PFSK-1 (cell line): ENCODE data around the gene SYT4. TPM values are rescaled to one million over a fixed set of nuclear protein-coding genes. Genes with fewer than 3 reads are reported as not detected.

Source experiments
- FOXP2 ChIP-seq: optimal IDR thresholded peaks from 2 replicates; pipeline ENCODE3; 2011; ENCODE audit warnings: borderline replicate concordance, control low read depth, inconsistent platforms; ENCODE audit not compliant: insufficient read depth; ENCODE audit errors: extremely low read length, extremely low read depth
- POLR2AphosphoS5 ChIP-seq: IDR thresholded peaks from 2 replicates; pipeline ENCODE4 v1.6.1; 2012; ENCODE audit warnings: low read depth, mild to moderate bottlenecking, control low read depth, low read length, moderate library complexity
- SIN3A ChIP-seq: IDR thresholded peaks from 2 replicates; pipeline ENCODE4 v1.6.1; 2012; ENCODE audit warnings: mild to moderate bottlenecking, low read length, moderate library complexity, borderline replicate concordance; ENCODE audit not compliant: insufficient read depth
- TAF1 ChIP-seq: IDR thresholded peaks from 2 replicates; pipeline ENCODE4 v1.6.1; 2012; ENCODE audit warnings: low read length, control low read depth, borderline replicate concordance; ENCODE audit not compliant: insufficient read depth
- polyA plus RNA-seq: library from polyadenylated mRNA; unstranded; fragments of >200 nt; gene quantifications from one replicate; pipeline ENCODE4 v1.2.1, GENCODE V29; 2012; ENCODE audit warnings: low read depth, missing spikeins; ENCODE audit not compliant: insufficient read length
- TF ChIP-seq, protein P1 (sequence below), 2 experiments: IDR thresholded peaks; 2 replicates each; pipeline versions ENCODE4 v1.6.1 to v1.8.0; 2011 to 2012; ENCODE audit warnings: low read depth in 2 of 2, low read length in 2 of 2, control low read depth in 1 of 2, inconsistent platforms in 1 of 2, mild to moderate bottlenecking in 1 of 2, moderate library complexity in 1 of 2; ENCODE audit not compliant: insufficient read depth in 1 of 2

Gene SYT4, protein sequence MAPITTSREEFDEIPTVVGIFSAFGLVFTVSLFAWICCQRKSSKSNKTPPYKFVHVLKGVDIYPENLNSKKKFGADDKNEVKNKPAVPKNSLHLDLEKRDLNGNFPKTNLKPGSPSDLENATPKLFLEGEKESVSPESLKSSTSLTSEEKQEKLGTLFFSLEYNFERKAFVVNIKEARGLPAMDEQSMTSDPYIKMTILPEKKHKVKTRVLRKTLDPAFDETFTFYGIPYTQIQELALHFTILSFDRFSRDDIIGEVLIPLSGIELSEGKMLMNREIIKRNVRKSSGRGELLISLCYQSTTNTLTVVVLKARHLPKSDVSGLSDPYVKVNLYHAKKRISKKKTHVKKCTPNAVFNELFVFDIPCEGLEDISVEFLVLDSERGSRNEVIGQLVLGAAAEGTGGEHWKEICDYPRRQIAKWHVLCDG
- not detected for polyA plus RNA-seq

DNA sequence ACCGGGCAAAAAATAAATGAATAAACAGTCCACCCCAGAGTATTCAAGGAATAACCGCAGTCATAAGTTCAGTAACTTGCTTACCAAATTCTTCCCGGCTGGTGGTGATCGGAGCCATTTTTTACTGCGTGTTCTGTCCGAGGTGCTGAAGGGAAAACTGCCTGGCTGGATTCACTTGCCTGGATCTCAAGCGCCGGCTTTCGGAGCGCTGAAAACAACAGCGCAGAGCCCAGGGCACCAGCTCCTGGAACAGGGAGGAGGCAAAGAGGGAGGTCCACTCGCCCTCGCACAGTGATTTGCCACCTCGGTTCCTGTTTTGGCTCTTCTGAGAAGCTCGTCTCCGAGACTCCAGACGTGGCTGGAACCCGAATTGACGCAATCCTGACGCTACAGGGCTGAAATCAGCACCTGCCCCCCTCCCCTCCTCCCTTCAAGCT is at the start of gene SYT4:
SYT4 (minus strand) TSS at position 327 of the 437 bp plus-strand sequence; CDS start at position 118, 209 bp downstream.
- TF ChIP-seq SIN3A, result no peak
- no peak for TF ChIP-seq POLR2AphosphoS5
- TF ChIP-seq, protein P1, sequence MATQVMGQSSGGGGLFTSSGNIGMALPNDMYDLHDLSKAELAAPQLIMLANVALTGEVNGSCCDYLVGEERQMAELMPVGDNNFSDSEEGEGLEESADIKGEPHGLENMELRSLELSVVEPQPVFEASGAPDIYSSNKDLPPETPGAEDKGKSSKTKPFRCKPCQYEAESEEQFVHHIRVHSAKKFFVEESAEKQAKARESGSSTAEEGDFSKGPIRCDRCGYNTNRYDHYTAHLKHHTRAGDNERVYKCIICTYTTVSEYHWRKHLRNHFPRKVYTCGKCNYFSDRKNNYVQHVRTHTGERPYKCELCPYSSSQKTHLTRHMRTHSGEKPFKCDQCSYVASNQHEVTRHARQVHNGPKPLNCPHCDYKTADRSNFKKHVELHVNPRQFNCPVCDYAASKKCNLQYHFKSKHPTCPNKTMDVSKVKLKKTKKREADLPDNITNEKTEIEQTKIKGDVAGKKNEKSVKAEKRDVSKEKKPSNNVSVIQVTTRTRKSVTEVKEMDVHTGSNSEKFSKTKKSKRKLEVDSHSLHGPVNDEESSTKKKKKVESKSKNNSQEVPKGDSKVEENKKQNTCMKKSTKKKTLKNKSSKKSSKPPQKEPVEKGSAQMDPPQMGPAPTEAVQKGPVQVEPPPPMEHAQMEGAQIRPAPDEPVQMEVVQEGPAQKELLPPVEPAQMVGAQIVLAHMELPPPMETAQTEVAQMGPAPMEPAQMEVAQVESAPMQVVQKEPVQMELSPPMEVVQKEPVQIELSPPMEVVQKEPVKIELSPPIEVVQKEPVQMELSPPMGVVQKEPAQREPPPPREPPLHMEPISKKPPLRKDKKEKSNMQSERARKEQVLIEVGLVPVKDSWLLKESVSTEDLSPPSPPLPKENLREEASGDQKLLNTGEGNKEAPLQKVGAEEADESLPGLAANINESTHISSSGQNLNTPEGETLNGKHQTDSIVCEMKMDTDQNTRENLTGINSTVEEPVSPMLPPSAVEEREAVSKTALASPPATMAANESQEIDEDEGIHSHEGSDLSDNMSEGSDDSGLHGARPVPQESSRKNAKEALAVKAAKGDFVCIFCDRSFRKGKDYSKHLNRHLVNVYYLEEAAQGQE (IDR thresholded peaks at IDR 0.05; ENCODE audit: insufficient read depth in 1 of 2, low read depth in 2 of 2, low read length in 2 of 2), result peak; percentile 94 to 98
- TF ChIP-seq TAF1, result no peak
- no peak for TF ChIP-seq FOXP2

DNA sequence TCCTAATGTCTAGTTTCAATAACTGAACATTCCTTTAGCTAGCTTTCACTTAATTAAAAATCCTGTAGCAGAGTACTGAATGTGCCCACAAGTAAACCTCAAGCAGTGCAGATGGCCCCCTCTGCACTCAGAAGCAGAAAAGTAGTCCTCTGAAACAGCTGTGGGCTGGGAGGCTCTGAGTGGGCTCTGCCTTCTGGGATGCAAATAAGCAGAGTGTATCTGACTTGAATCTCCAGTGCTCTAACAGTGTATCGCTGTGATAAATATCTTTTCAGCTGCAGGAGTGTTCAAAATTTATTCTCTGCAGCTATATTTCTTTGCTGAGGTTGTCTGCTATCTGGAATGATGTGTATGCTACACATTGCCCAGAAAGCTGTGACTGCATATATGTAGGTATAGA is 44.8 kb upstream of the SYT4 start:
- TF ChIP-seq, protein P1 (IDR thresholded peaks at IDR 0.05; ENCODE audit: insufficient read depth in 1 of 2, low read depth in 2 of 2, low read length in 2 of 2), result no peak
- TF ChIP-seq TAF1 (no peak), POLR2AphosphoS5 (no peak), SIN3A (no peak), FOXP2 (no peak)

DNA sequence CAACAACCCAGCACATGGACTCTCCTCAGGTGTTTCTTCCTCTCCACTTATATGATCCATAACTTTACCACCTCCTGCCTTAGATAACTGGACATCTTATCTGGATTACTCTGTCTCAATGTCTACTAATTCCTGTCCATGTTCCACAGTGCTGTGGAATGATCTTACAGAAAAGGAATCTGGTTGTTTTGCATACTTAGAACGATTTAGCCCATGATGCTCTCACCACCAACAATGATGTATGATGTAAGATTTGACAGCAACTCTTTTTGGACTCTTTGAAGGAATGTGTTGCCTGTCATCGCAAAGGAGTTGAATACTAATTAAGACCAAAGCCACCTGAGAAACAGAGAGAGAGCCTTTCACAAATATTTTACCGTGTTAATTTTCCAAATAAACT is 37.7 kb upstream of the SYT4 start:
- TF ChIP-seq, protein P1 (IDR thresholded peaks at IDR 0.05; ENCODE audit: insufficient read depth in 1 of 2, low read depth in 2 of 2, low read length in 2 of 2), result no peak
- TF ChIP-seq FOXP2, result no peak
- no peak for TF ChIP-seq SIN3A
- TF ChIP-seq TAF1, result no peak
- no peak for TF ChIP-seq POLR2AphosphoS5

DNA sequence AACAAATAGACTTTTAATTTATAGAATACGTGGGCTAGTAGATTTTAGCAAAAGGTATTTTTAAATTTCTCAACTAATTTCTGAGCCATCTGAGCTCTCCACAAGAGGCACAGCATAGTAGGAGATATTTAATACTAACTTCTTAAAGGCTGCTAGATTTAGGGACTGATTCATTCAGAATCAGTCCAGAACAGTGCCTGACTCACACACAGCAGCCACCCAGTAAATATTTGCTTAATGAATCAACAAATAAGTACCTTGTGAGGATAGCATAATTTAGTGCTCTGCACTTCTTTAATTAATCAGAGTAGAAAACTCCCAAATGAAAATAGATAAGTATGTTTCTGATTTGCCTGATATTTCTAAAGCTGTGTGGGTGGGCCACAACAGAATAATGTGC is 35.6 kb upstream of the SYT4 start:
- TF ChIP-seq FOXP2 (no peak), SIN3A (no peak), TAF1 (no peak), POLR2AphosphoS5 (no peak)
- TF ChIP-seq, protein P1 (IDR thresholded peaks at IDR 0.05; ENCODE audit: insufficient read depth in 1 of 2, low read depth in 2 of 2, low read length in 2 of 2), result no peak

DNA sequence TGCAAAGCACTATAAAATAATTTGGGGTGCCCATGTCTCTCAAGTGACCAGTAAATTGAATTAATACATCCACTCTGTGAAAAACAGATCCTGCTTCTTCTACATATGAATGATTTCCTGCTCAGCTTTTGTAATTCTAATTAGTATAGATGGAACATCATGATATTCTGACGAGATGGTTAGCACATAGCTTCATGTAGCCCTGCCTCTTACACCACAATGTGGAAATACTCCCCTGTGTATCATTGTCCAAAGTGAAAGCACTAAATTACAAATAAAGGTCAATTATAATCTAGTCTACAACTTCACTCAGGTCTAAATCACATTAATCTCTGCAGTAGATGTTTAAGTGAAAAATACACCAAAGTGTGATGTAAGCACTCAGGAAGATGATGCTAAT is 32.9 kb upstream of the SYT4 start:
- no peak for TF ChIP-seq SIN3A
- TF ChIP-seq, protein P1 (IDR thresholded peaks at IDR 0.05; ENCODE audit: insufficient read depth in 1 of 2, low read depth in 2 of 2, low read length in 2 of 2), result no peak
- no peak for TF ChIP-seq POLR2AphosphoS5
- no peak for TF ChIP-seq FOXP2
- TF ChIP-seq TAF1, result no peak
